GM21360 (cell line): ENCODE data around the gene CDH23.
"Not testable (repeated sequence)": the region's sequence is repeated elsewhere in the genome, so short reads cannot be mapped to it uniquely, and the experiment has no call there.

Source experiments
- ATAC-seq: cut with Tn5 transposase; IDR thresholded peaks from one replicate; pipeline ENCODE4 v1.9.1; 2021; ENCODE audit warnings: mild to moderate bottlenecking, moderate library complexity; ENCODE audit not compliant: unreplicated experiment

Gene CDH23

GRCh38 chr10:71396711-71397295 is at the start of gene CDH23:
Gene CDH23 (plus strand): TSS chr10:71396920. CDS start chr10:71439832, 42,912 bp downstream.
- no peak for ATAC-seq

- ATAC-seq = no peak
These were observed 48.9 kb upstream of the CDH23 start for GRCh38 chr10:71347587-71348395.

- ATAC-seq = no peak
These were observed 47.9 kb upstream of the CDH23 start for GRCh38 chr10:71348850-71349249.

GRCh38 chr10:71349406-71349805 is 47.3 kb upstream of the CDH23 start:
- ATAC-seq = no peak

GRCh38 chr10:71351087-71351486 is 45.6 kb upstream of the CDH23 start:
- ATAC-seq = no peak

GRCh38 chr10:71351628-71352319 is 44.9 kb upstream of the CDH23 start:
- ATAC-seq = no peak

GRCh38 chr10:71353639-71354038 is 43.1 kb upstream of the CDH23 start:
- ATAC-seq = no peak

GRCh38 chr10:71354776-71355175 is 41.9 kb upstream of the CDH23 start:
- ATAC-seq = no peak

- ATAC-seq = no peak
These were observed 40.8 kb upstream of the CDH23 start for GRCh38 chr10:71355886-71356285.

- no peak for ATAC-seq
These were observed 38.9 kb upstream of the CDH23 start for GRCh38 chr10:71357792-71358265.

- ATAC-seq = no peak
These were observed 38.4 kb upstream of the CDH23 start for GRCh38 chr10:71358277-71358676.

- not testable (repeated sequence) for ATAC-seq
These were observed 37.8 kb upstream of the CDH23 start for GRCh38 chr10:71358906-71359305.

GRCh38 chr10:71359364-71360046 is 37.2 kb upstream of the CDH23 start:
- ATAC-seq = no peak

GRCh38 chr10:71360735-71361134 is 36.0 kb upstream of the CDH23 start:
- no peak for ATAC-seq

GRCh38 chr10:71361581-71361980 is 35.1 kb upstream of the CDH23 start:
- no peak for ATAC-seq

GRCh38 chr10:71362141-71362540 is 34.6 kb upstream of the CDH23 start:
- ATAC-seq = no peak

GRCh38 chr10:71363936-71364335 is 32.8 kb upstream of the CDH23 start:
- no peak for ATAC-seq

- no peak for ATAC-seq
These were observed 31.4 kb upstream of the CDH23 start for GRCh38 chr10:71365366-71365765.

- no peak for ATAC-seq
These were observed 30.0 kb upstream of the CDH23 start for GRCh38 chr10:71366690-71367089.

GRCh38 chr10:71367271-71367670 is 29.4 kb upstream of the CDH23 start:
- no peak for ATAC-seq

GRCh38 chr10:71368176-71368575 is 28.5 kb upstream of the CDH23 start:
- ATAC-seq = no peak
